Upper lobe of left lung (tissue), 4 donors: ENCODE measurements around the gene MEGF11.

Source experiments
- POLR2A ChIP-seq, 4 donors: fragments of 450-650 bp; IDR thresholded peaks; one replicate each; pipeline ENCODE4 v1.5.1; 2016 to 2017; ENCODE audit warnings: antibody characterized with exemption in 4 of 4, mild to moderate bottlenecking in 2 of 4
- POLR2AphosphoS5 ChIP-seq, 2 donors: sonication (generic); formaldehyde crosslinking; IDR thresholded peaks; one replicate each; pipeline ENCODE4 v1.5.1; 2017; ENCODE audit warnings: antibody characterized with exemption in 2 of 2
- TF ChIP-seq, protein P1 (sequence below), 6 experiments: fragments of 450-650 bp in 4 of 6; fragments of 200-600 bp in 2 of 6; sonication (generic) in 2 of 6; IDR thresholded peaks; one replicate each; pipeline ENCODE4 v1.5.1; 2016 to 2019; ENCODE audit warnings: antibody characterized with exemption in 6 of 6

DNA sequence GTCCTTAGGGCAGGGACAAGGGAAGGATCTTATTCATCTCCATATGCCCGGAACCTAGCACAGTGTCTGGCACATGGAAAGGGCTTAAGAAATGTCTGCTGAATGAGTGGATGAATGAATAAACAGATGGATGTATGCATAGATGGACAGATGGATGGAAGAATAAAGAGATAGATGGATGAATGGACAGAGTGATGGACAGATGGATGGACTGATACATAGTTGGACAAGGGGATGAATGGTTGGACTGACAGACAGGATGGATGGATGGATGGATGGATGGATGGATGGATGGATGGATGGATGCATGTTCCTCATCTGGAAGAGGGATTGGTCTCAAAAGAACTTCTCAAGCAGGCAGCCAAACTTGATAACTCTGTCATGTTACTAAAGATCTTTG, 177.6 kb downstream of the MEGF11 start:
- TF ChIP-seq, protein P1, sequence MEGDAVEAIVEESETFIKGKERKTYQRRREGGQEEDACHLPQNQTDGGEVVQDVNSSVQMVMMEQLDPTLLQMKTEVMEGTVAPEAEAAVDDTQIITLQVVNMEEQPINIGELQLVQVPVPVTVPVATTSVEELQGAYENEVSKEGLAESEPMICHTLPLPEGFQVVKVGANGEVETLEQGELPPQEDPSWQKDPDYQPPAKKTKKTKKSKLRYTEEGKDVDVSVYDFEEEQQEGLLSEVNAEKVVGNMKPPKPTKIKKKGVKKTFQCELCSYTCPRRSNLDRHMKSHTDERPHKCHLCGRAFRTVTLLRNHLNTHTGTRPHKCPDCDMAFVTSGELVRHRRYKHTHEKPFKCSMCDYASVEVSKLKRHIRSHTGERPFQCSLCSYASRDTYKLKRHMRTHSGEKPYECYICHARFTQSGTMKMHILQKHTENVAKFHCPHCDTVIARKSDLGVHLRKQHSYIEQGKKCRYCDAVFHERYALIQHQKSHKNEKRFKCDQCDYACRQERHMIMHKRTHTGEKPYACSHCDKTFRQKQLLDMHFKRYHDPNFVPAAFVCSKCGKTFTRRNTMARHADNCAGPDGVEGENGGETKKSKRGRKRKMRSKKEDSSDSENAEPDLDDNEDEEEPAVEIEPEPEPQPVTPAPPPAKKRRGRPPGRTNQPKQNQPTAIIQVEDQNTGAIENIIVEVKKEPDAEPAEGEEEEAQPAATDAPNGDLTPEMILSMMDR (IDR thresholded peaks at IDR 0.05): no peak
- no peak for TF ChIP-seq POLR2AphosphoS5 (IDR thresholded peaks at IDR 0.05)
- TF ChIP-seq POLR2A (IDR thresholded peaks at IDR 0.05): no peak
